GM12878 (cell line): ENCODE measurements around the gene SYNGR4.

Experiments
- CTCF ChIP-seq, 3 experiments: IDR thresholded peaks in 2 of 3; conservative IDR thresholded peaks in 1 of 3; 2 replicates each; pipeline ENCODE4 v1.5.1; 2011; ENCODE audit warnings: low read depth in 3 of 3, low read length in 3 of 3, mild to moderate bottlenecking in 3 of 3, control low read depth in 2 of 3, moderate library complexity in 2 of 3, inconsistent platforms in 1 of 3, mixed read lengths in 1 of 3; ENCODE audit not compliant: control insufficient read depth in 2 of 3, insufficient read depth in 1 of 3; ENCODE audit errors: extremely low read depth in 1 of 3
- EP300 ChIP-seq, 2 experiments: fragments of 150-350 bp in 1 of 2; IDR thresholded peaks; 2 replicates each; pipeline ENCODE4 v1.6.1; 2011 to 2012; ENCODE audit warnings: low read depth in 2 of 2, low read length in 2 of 2, borderline replicate concordance in 1 of 2, improper control_type of control experiment in 1 of 2, inconsistent platforms in 1 of 2; ENCODE audit not compliant: control insufficient read depth in 1 of 2
- FOS ChIP-seq: IDR thresholded peaks from 3 replicates; pipeline ENCODE4 v1.6.1; 2011; ENCODE audit warnings: borderline replicate concordance; ENCODE audit not compliant: insufficient read length; ENCODE audit errors: extremely low read depth
- JUNB ChIP-seq: IDR thresholded peaks from 2 replicates; pipeline ENCODE4 v1.6.1; 2016; ENCODE audit warnings: antibody characterized with exemption, mild to moderate bottlenecking
- POLR2AphosphoS5 ChIP-seq: IDR thresholded peaks from 2 replicates; pipeline ENCODE4 v1.6.1; 2011; ENCODE audit warnings: mild to moderate bottlenecking, low read length, inconsistent platforms
- SREBF2 ChIP-seq: IDR thresholded peaks from 2 replicates; pipeline ENCODE4 v1.6.1; 2012; ENCODE audit warnings: mild to moderate bottlenecking, low read length
- SUZ12 ChIP-seq: fragments of 200-600 bp; sonication (generic); IDR thresholded peaks from one replicate; pipeline ENCODE4 v1.6.1; 2018; ENCODE audit warnings: antibody characterized with exemption, mild to moderate bottlenecking; ENCODE audit not compliant: unreplicated experiment
- TF ChIP-seq, protein P1 (sequence below): fragments of 450-650 bp; formaldehyde crosslinking; IDR thresholded peaks from 2 replicates; pipeline ENCODE4 v1.5.0; 2022; ENCODE audit warnings: mild to moderate bottlenecking, missing genetic modification characterization

DNA sequence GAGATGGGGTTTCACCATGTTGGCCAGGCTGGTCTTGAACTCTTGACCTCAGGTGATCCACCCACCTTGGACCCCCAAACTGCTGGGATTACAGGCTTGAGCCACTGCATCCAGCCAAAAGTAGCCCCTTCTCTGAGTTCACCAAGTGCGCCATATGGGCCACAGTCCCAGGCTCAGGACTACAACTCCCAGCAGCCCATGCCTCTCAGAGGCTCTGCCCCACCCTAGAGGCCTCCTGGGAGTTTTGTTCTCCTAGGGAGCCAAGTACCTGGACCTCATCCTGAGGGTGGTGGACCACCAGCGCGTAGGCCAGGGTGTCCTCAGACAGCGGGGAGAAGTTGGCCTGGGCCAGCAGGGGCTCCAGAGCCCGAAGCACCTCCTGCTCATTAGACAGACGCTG is 19.3 kb upstream of the SYNGR4 start:
- no peak for TF ChIP-seq JUNB
- no peak for TF ChIP-seq CTCF (IDR thresholded peaks at IDR 0.05 in 2 of 3, conservative IDR thresholded peaks at IDR 0.05 in 1 of 3; ENCODE audit: control insufficient read depth in 2 of 3, extremely low read depth in 1 of 3, insufficient read depth in 1 of 3, low read depth in 3 of 3, low read length in 3 of 3)
- no peak for TF ChIP-seq EP300 (IDR thresholded peaks at IDR 0.05; ENCODE audit: borderline replicate concordance in 1 of 2, control insufficient read depth in 1 of 2, low read depth in 2 of 2, low read length in 2 of 2)
- no peak for TF ChIP-seq FOS
- no peak for TF ChIP-seq POLR2AphosphoS5
- TF ChIP-seq, protein P1, sequence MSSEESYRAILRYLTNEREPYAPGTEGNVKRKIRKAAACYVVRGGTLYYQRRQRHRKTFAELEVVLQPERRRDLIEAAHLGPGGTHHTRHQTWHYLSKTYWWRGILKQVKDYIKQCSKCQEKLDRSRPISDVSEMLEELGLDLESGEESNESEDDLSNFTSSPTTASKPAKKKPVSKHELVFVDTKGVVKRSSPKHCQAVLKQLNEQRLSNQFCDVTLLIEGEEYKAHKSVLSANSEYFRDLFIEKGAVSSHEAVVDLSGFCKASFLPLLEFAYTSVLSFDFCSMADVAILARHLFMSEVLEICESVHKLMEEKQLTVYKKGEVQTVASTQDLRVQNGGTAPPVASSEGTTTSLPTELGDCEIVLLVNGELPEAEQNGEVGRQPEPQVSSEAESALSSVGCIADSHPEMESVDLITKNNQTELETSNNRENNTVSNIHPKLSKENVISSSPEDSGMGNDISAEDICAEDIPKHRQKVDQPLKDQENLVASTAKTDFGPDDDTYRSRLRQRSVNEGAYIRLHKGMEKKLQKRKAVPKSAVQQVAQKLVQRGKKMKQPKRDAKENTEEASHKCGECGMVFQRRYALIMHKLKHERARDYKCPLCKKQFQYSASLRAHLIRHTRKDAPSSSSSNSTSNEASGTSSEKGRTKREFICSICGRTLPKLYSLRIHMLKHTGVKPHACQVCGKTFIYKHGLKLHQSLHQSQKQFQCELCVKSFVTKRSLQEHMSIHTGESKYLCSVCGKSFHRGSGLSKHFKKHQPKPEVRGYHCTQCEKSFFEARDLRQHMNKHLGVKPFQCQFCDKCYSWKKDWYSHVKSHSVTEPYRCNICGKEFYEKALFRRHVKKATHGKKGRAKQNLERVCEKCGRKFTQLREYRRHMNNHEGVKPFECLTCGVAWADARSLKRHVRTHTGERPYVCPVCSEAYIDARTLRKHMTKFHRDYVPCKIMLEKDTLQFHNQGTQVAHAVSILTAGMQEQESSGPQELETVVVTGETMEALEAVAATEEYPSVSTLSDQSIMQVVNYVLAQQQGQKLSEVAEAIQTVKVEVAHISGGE = no peak
- TF ChIP-seq SREBF2 = no peak
- TF ChIP-seq SUZ12 = no peak
